ENCODE measurements around the gene SLC25A42.

The SLC25A42 gene

DNA sequence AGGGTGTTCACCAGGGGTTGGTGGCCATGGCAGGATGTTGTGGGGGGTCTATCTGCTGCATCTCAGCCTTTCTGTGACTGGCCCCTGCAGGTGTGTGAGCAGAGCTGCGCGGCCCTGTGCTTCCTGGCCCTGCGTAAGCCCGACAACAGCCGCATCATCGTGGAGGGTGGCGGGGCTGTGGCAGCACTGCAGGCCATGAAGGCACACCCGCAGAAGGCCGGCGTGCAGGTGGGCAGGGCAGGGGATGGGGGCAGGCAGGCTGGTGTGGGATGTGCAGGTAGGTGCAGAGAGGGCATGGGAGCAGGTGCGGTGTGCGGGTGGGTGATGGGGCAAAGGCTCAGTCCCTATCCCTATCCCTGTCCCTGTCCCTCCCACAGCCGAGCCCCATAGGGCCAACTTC, 8.1 kb upstream of the SLC25A42 start:
- DNase-seq (ENCODE audit: low read depth), result no peak
- TF ChIP-seq, protein P1, sequence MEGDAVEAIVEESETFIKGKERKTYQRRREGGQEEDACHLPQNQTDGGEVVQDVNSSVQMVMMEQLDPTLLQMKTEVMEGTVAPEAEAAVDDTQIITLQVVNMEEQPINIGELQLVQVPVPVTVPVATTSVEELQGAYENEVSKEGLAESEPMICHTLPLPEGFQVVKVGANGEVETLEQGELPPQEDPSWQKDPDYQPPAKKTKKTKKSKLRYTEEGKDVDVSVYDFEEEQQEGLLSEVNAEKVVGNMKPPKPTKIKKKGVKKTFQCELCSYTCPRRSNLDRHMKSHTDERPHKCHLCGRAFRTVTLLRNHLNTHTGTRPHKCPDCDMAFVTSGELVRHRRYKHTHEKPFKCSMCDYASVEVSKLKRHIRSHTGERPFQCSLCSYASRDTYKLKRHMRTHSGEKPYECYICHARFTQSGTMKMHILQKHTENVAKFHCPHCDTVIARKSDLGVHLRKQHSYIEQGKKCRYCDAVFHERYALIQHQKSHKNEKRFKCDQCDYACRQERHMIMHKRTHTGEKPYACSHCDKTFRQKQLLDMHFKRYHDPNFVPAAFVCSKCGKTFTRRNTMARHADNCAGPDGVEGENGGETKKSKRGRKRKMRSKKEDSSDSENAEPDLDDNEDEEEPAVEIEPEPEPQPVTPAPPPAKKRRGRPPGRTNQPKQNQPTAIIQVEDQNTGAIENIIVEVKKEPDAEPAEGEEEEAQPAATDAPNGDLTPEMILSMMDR (IDR thresholded peaks at IDR 0.05; ENCODE audit: insufficient read depth, low read depth, low read length, missing control alignments), result no peak
- no peak overlapping the region for H3K4me3 ChIP-seq (ENCODE audit: low read length)

GRCh38 chr19:19056636-19057275, 7.0 kb upstream of the SLC25A42 start:
- DNase-seq (ENCODE audit: low read depth), result no peak
- TF ChIP-seq, protein P1 (IDR thresholded peaks at IDR 0.05; ENCODE audit: insufficient read depth, low read depth, low read length, missing control alignments), result no peak
- H3K4me3 ChIP-seq (ENCODE audit: low read length), result no peak overlapping the region

GRCh38 chr19:19057317-19057716, 6.5 kb upstream of the SLC25A42 start:
- TF ChIP-seq, protein P1 (IDR thresholded peaks at IDR 0.05; ENCODE audit: insufficient read depth, low read depth, low read length, missing control alignments), result no peak
- H3K4me3 ChIP-seq (ENCODE audit: low read length), result no peak overlapping the region
- no peak for DNase-seq (ENCODE audit: low read depth)

- no peak for DNase-seq (ENCODE audit: low read depth)
- TF ChIP-seq, protein P1 (IDR thresholded peaks at IDR 0.05; ENCODE audit: insufficient read depth, low read depth, low read length, missing control alignments), result no peak
- H3K4me3 ChIP-seq (ENCODE audit: low read length), result no peak overlapping the region
Observed at GRCh38 chr19:19057720-19058119, 6.1 kb upstream of the SLC25A42 start.

DNA sequence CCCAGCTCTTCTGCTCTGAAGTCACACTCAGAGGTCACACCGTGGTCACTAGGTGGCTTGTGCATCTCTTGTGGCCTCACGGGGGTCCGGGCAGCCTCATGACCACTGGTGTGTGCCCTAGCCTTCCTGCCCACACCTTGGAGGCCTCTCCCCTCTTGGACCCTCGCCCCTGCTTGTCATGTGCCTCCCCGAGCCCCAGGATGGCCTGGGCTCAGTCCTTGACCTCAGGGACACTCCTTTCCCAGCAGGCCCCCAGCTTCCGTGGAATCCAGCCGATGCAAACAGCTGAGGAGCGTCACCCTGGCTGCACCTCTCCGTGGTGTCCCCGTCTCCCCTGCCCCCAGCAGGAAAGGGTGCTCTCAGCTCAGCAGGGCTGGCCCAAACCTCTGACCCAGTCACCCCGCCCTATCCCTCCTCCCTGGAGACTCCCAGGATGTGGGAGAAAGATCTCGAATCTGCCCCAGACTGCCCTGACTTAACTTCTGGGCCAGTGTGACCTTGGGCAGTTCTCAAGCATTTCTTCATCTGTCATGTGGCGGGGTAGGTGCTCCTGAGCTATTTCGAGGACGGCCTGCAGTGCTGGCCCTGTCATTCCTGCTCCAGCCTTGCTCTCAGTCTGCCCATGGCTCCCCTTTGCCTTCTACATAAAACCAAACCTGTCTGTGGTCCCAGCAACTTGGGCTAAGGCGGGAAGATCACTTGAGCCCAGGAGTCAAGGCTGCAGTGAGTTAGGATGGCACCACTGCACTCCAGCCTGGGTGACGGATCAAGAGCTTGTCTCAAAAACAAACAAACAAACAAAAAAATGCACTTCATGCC, 4.6 kb upstream of the SLC25A42 start:
- H3K4me3 ChIP-seq (ENCODE audit: low read length), result no peak overlapping the region
- DNase-seq (ENCODE audit: low read depth), result no peak
- TF ChIP-seq, protein P1 (IDR thresholded peaks at IDR 0.05; ENCODE audit: insufficient read depth, low read depth, low read length, missing control alignments), result no peak

DNA sequence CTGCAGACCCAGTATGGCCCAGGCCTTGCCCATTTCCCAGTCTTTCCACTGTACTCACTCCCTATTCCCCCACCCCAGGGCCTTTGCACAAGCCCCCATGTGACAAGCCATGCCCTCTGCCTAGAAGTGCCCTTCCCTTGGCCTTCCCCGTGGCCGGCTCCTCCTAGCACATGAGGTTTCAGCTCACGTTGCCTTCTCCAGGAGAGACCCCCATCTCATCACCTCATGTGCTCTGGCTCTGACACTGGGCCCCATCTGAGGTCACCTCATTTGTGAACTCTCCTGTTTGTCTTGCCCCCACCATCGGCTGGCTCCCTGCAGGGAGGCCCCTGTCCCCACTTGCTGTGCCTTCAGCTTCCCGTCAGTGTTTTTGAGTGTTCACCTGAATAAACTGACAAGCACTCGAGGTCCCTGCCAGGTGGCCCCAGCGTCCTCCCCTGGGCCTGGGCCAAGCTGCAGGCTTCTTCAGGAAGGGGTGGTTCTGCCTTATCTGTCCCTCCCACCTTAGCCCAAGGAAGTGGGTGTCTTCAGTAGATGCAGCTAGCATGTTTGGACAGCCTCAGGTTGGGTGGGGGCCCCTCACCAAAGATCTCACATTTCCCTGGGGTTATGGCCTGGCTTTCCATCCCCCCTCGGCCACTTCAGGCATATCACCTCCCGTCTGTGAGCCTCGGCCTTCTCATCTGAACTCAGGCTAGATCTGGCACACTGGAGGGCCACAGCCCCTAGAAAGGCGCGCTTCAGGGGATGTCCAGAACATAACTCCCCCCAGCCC, 3.8 kb upstream of the SLC25A42 start:
- H3K4me3 ChIP-seq (ENCODE audit: low read length), result no peak overlapping the region
- TF ChIP-seq, protein P1 (IDR thresholded peaks at IDR 0.05; ENCODE audit: insufficient read depth, low read depth, low read length, missing control alignments), result no peak
- DNase-seq (ENCODE audit: low read depth), result no peak
